PC-9 (cell line): ENCODE results near the gene UTF1.

ENCODE experiments used
- EZH2 ChIP-seq: fragments of 200-600 bp; sonication (generic); IDR thresholded peaks from 2 replicates; pipeline ENCODE4 v1.8.0; 2017; ENCODE audit warnings: antibody characterized with exemption, low read depth
- TF ChIP-seq, protein P1 (sequence below): fragments of 200-600 bp; sonication (generic); conservative IDR thresholded peaks from 2 replicates; pipeline ENCODE4 v1.6.1; 2017; ENCODE audit warnings: mixed run types, antibody characterized with exemption, mild to moderate bottlenecking, moderate library complexity

DNA sequence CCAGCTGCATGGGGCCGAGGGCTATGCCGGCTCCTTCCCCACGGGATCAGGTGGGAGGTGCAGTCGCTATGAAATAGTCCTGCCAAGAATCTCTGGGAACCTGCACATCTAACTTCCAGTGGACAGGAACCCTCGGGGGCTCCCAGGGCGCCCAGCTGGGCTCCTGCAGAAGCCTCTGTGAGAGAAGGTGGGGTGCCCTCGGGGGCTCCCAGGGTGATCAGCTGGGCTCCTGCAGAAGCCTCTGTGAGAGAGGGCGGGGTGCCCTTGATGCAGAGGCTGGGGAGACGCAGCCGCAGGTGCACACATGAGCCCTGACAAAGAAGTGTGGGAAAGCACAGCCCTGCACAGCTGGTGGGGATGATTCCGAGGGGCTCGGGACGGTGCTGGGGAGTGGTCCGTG lies 13.6 kb downstream of the UTF1 start:
- TF ChIP-seq, protein P1, sequence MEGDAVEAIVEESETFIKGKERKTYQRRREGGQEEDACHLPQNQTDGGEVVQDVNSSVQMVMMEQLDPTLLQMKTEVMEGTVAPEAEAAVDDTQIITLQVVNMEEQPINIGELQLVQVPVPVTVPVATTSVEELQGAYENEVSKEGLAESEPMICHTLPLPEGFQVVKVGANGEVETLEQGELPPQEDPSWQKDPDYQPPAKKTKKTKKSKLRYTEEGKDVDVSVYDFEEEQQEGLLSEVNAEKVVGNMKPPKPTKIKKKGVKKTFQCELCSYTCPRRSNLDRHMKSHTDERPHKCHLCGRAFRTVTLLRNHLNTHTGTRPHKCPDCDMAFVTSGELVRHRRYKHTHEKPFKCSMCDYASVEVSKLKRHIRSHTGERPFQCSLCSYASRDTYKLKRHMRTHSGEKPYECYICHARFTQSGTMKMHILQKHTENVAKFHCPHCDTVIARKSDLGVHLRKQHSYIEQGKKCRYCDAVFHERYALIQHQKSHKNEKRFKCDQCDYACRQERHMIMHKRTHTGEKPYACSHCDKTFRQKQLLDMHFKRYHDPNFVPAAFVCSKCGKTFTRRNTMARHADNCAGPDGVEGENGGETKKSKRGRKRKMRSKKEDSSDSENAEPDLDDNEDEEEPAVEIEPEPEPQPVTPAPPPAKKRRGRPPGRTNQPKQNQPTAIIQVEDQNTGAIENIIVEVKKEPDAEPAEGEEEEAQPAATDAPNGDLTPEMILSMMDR: no peak
- no peak for TF ChIP-seq EZH2
